TTC549 (cell line): ENCODE measurements around the gene GXYLT1.
"Not testable (repeated sequence)": the region's sequence is repeated elsewhere in the genome, so short reads cannot be mapped to it uniquely, and the experiment has no call there.

Experiments
- FAIRE-seq: peaks from 2 replicates; lab custom pipeline; 2012; peaks lifted over from hg19 to GRCh38; lab: Jason Lieb, UNC

The GXYLT1 gene

GRCh38 chr12:42144408-42145196, at the start of gene GXYLT1:
GXYLT1 (minus strand) TSS chr12:42144874; CDS start chr12:42144646, 228 bp downstream.
- FAIRE-seq, result no peak

DNA sequence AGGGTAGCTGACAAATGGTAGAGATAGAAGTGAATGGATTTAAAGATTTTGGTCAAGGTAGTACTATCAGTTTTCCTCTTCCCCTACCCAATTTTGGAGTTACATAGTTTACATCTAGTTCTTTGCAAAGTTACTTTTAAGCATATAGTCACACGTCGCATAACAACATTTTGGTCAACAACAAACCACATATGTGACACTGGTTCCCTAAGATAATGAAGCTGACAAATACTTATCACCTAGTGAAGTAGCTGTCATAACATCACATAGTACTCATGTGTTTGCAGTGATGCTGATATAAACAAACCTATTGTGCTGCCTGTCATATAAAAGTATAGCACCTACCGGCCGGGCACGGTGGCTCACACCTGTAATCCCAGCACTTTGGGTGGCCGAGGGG, 48.0 kb upstream of the GXYLT1 start:
- no peak for FAIRE-seq

DNA sequence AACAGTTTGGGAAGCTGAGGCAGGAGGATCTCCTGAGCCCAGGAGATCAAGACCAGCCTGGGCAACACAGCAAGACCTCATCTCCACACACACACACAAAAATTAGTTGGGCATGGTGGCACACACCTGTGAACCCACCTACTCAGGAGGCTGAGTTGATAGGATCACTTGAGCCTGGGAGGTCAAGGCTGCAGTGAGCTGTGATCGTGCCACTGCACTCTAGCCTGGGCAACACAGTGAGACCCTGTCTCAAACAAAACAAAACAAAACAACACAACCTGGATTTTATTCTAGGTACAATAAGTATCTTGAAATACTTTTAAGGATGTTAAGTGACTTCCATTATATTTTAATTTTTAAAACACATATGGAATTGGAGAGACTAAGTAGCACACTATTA, 47.6 kb upstream of the GXYLT1 start:
- no peak for FAIRE-seq

- FAIRE-seq, result peak; percentile 47
These were observed 45.7 kb upstream of the GXYLT1 start for GRCh38 chr12:42190376-42190775.

- FAIRE-seq, result not testable (repeated sequence)
These were observed 43.6 kb upstream of the GXYLT1 start for GRCh38 chr12:42188275-42188674.

GRCh38 chr12:42187799-42188198, 43.1 kb upstream of the GXYLT1 start:
- no peak for FAIRE-seq

DNA sequence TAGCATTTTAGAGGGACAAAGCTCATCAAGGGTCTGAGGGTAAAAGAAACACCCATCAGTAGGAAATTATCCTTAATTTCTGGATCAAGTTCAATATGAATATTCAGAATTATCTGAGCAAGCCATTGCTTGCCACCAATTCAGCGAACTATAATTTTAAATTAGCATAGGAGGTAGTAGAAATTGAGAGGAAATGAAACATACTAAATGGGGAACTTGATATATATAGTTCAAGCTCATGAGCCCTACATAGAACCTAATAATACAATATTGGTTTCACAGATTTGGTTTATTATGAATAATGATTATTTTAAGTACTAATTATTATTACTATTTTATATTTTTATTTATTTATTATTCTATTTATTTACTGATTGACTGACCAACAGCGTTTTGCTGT, 42.1 kb upstream of the GXYLT1 start:
- FAIRE-seq, result no peak

GRCh38 chr12:42182394-42182793, 37.7 kb upstream of the GXYLT1 start:
- FAIRE-seq, result no peak

- FAIRE-seq, result no peak
These were observed 36.4 kb upstream of the GXYLT1 start for GRCh38 chr12:42180990-42181596.

DNA sequence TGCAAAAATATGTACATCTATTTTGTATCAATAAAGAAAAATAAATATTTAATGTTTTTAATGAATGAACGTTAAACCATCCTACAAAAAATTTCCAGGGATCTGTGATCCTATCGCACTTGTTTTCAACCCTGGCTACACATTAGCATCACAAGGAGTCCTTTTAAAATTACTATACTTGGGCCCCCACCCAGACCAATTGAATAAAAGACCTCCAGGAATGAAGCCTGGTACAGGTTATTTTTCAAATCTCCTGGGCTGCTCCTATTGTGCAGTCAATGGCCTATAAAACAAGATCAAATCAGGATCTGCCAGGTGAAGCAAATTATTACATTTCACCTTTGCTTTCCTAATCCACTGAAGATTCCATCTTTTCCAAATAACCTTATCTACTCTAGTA, 33.4 kb upstream of the GXYLT1 start:
- FAIRE-seq, result no peak

DNA sequence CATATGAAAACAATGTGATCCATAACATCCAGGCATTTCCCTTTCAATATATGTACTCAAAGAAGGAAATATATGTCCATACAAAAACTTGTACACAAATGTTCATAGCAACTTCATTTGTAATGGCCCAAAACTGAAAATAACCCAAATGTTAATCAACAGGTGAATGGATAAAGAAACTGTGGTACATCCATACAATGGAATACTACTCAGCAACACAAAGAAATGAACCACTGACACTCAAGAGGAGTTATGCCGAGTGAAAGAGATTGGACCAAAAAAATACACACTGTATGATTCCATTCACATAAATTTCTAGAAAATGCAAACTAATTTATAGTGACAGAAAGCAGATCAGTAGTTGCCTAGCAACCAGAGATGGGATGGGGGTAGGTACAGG, 30.3 kb upstream of the GXYLT1 start:
- FAIRE-seq, result no peak

GRCh38 chr12:42173961-42174521, 29.4 kb upstream of the GXYLT1 start:
- FAIRE-seq, result no peak

DNA sequence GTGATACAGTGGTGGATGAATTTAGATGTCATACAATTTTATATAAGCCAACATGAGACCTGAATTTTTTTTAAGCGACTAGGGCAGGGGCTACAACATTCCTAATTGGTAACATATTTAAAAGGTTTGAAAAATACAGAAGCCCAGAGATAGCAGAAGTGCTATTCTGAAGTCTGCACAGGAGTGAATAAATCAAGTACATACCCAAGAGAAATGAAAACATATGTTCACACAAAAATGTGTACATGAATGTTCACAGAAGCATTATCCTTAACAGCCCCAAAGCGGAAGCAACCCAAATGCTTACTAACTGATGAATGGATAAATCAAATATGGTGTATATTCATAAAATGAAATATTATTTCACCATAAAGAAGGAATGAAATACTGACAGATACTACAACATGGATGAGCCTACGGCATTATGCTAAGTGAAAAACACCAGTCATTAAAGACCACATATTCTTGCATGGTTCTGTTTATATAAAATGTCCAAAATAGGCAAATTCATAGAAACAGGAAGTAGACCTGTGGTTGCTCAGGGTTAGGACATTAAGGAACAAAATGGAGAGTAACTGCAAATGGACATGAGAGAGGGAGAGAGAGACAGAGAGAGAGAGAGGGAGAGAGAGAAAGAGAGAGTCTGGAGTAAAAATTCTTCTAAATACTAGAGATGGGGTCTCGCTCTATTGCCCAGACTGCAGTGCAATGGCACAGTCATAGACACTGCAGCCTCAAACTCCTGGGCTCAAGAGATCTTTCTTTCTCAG, 28.0 kb upstream of the GXYLT1 start:
- no peak for FAIRE-seq

DNA sequence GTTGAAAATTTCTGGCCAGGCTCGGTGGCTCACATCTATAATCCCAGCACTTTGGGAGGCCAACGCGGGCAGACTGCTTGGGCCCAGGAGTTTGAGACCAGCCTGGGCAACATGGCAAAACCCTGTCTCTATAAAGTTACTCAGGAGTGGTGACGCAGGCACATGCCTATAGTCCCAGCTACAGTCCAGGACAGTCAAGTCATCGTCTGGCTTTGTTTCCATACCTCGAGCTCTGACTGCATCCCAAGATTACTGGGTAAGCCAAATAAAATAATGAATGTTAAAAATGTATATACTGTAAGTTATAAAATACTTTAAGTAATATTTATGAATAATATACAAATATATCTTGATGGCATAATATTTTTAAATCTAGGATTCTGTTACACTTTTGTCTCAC, 23.0 kb upstream of the GXYLT1 start:
- no peak for FAIRE-seq

DNA sequence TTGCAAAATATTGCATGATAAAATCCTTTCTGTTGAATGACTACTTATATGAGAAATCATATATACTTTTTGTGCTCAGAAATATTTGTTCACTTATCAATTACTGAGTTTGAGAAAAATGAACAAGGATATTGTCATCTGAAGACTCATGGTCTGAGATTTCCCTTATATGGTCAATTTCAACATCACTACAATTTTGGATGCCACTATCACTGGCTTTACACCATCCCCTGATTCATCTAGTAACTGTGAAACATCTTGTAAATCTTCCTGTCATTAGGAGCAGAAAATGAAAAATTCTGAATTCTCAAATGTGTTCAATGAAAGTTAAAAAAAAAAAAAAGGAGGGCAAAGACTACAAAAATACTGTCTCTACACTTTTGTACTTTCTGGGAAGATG, 21.8 kb upstream of the GXYLT1 start:
- no peak for FAIRE-seq

DNA sequence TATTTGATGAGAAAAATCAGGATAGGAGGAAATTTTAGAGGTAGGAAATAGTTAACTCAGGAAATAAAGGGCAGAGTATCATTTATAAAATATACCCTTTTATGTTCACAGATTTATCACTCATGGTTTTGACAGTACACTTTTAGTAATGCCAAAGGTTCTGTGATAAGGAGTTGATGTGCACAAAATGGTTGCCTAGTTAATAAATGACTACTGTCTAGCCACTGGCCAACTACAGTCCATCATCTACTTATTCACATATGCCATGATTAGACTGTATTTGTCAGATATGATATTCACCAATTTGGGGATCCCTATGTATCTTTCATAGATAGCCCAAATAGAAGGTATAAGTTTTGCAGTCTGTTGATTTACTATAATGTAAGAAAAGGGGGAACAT, 19.2 kb upstream of the GXYLT1 start:
- no peak for FAIRE-seq

DNA sequence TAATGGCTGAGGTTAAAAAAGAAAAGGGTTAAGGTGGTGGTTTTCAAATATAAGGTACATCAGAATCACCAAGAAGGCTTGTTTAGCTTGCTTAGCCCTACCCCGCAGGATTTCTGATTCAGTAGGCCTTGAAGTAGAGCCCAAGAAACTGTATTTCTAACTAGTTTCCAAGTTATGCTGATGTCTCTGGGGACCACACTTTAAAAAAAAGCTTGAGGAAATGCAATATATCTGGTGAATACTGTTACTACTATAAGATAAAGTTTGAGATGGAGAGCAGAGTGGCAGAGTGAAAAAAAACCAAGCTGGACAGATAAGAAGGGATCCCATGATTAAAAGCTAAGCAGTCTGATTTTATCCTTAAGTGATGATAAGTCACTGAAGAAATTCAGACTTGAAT, 18.3 kb upstream of the GXYLT1 start:
- FAIRE-seq, result no peak

- FAIRE-seq, result no peak
These were observed 17.5 kb upstream of the GXYLT1 start for GRCh38 chr12:42162193-42162592.

GRCh38 chr12:42161529-42161928, 16.9 kb upstream of the GXYLT1 start:
- no peak for FAIRE-seq

- no peak for FAIRE-seq
These were observed 11.6 kb upstream of the GXYLT1 start for GRCh38 chr12:42156232-42156631.

GRCh38 chr12:42145552-42146215, 1.0 kb upstream of the GXYLT1 start:
- FAIRE-seq, result no peak

- FAIRE-seq, result no peak
These were observed 499 bp upstream of the GXYLT1 start for GRCh38 chr12:42145197-42145549.

DNA sequence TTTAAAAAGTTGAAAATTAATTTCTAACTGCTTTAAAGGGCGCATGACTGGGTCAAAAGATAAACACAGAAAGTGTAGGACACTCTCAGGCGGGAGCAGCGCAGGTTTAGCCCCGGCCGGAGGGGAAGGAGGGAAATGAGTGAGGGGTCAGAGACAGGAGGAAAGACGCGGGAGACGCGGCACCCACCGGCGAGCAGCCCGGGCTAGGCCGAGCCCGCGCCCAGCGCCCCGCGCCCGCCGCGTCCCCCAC, 591 bp downstream of the GXYLT1 start:
- FAIRE-seq, result no peak
